MM.1S (cell line): ENCODE results near the gene VAMP1.
A peak's percentile ranks its signal among the peaks of the same experiment; 100 is the strongest.

Source experiments
- EZH2 ChIP-seq: fragments of 300-600 bp; sonication (generic); optimal IDR thresholded peaks from 2 replicates; pipeline ENCODE3; 2017; ENCODE audit warnings: low read depth, mild to moderate bottlenecking, antibody characterized with exemption, low read length, mixed read lengths
- EZH2phosphoT487 ChIP-seq: fragments of 300-600 bp; sonication (generic); IDR thresholded peaks from 2 replicates; pipeline ENCODE4 v1.6.1; 2018; ENCODE audit warnings: antibody characterized with exemption, low read length
- TF ChIP-seq, protein P1 (sequence below): fragments of 300-600 bp; sonication (generic); IDR thresholded peaks from 2 replicates; pipeline ENCODE4 v1.5.1; 2016; ENCODE audit warnings: antibody characterized with exemption, low read length, mixed read lengths

DNA sequence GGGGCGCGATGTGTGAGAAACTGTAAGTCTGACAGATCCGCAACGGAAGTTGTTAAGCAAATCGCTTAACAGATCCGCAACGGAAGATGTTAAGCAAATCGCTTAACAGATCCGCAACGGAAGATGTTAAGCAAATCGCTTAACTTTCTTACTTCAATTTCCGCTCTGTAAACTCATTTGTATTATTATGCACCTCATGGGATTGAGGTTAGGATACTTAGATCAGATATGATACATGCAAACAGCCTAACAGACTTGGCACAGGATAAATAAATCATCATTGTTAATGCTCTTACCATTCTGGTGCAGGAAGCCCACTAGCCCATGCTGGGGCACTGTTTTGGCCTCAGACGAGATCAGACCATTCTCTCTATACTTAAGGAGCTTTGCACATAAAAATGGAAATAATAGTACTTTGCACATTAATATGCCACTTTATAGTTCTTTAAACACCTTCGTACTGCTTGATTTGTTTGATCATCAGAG is 23.8 kb upstream of the VAMP1 start:
- TF ChIP-seq, protein P1, sequence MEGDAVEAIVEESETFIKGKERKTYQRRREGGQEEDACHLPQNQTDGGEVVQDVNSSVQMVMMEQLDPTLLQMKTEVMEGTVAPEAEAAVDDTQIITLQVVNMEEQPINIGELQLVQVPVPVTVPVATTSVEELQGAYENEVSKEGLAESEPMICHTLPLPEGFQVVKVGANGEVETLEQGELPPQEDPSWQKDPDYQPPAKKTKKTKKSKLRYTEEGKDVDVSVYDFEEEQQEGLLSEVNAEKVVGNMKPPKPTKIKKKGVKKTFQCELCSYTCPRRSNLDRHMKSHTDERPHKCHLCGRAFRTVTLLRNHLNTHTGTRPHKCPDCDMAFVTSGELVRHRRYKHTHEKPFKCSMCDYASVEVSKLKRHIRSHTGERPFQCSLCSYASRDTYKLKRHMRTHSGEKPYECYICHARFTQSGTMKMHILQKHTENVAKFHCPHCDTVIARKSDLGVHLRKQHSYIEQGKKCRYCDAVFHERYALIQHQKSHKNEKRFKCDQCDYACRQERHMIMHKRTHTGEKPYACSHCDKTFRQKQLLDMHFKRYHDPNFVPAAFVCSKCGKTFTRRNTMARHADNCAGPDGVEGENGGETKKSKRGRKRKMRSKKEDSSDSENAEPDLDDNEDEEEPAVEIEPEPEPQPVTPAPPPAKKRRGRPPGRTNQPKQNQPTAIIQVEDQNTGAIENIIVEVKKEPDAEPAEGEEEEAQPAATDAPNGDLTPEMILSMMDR = peak; percentile 30
- TF ChIP-seq EZH2 = no peak
- no peak for TF ChIP-seq EZH2phosphoT487
